ENCODE measurements around the gene SCIMP. TPM values are rescaled to one million over a fixed set of nuclear protein-coding genes. Genes with fewer than 3 reads are reported as not detected.

SCIMP gene
- total RNA-seq, 4 donors from 2014 or later = 0.27 to 1.8 (median 0.37) TPM

DNA sequence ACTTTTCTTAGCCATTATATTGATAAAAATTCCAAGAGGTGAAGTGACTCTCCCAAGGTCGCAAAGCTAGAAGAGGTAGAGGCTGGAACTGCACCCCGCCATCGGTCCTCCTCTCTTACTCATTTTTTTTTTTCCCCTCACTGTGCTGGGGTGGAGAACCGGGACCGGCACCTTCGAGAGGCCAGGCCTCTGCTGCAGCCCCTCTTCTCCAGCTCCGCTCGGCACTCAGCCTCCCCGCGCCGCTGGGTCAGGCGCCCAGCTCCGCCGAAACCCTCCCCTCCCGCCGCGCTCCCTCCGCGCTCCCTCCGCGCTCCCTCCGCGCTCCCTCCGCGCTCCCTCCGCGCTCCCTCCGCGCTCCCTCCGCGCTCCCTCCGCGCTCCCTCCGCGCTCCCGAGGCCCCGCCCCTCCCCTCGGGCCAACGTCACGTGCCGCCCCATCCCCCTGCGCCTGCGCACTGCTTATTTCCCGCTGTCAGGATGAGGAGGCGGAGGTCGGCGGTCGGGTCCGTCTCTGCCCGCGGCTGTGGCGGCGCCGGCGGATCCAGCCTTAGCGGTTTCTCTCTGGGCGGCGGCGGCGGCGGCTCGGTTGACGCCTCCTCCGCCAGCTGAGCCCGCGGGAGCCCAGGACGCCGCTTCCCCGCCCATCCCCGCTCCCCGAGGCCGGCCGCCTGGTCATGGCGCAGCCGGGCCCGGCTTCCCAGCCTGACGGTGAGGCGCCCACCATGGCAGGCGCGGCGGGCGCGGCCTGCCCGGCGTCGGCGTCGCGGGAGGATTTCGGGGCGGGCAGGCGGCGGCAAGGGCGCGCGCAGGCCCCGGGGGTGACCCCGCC is 47.4 kb upstream of the SCIMP start, which contains the start of gene RABEP1:
Gene RABEP1, plus strand, starts transcription at position 471 of the 828 bp plus-strand sequence. Its CDS starts 203 bp downstream, at position 674.
- TF ChIP-seq, protein P1, sequence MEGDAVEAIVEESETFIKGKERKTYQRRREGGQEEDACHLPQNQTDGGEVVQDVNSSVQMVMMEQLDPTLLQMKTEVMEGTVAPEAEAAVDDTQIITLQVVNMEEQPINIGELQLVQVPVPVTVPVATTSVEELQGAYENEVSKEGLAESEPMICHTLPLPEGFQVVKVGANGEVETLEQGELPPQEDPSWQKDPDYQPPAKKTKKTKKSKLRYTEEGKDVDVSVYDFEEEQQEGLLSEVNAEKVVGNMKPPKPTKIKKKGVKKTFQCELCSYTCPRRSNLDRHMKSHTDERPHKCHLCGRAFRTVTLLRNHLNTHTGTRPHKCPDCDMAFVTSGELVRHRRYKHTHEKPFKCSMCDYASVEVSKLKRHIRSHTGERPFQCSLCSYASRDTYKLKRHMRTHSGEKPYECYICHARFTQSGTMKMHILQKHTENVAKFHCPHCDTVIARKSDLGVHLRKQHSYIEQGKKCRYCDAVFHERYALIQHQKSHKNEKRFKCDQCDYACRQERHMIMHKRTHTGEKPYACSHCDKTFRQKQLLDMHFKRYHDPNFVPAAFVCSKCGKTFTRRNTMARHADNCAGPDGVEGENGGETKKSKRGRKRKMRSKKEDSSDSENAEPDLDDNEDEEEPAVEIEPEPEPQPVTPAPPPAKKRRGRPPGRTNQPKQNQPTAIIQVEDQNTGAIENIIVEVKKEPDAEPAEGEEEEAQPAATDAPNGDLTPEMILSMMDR (IDR thresholded peaks at IDR 0.05 in 4 of 5, conservative IDR thresholded peaks at IDR 0.05 in 1 of 5) = peak; percentile 7 to 53 (median 32)
- peak; percentile 96 to 97 for TF ChIP-seq POLR2A (IDR thresholded peaks at IDR 0.05)
- H3K36me3 ChIP-seq = no peaks in the 10 kb centered on the region

DNA sequence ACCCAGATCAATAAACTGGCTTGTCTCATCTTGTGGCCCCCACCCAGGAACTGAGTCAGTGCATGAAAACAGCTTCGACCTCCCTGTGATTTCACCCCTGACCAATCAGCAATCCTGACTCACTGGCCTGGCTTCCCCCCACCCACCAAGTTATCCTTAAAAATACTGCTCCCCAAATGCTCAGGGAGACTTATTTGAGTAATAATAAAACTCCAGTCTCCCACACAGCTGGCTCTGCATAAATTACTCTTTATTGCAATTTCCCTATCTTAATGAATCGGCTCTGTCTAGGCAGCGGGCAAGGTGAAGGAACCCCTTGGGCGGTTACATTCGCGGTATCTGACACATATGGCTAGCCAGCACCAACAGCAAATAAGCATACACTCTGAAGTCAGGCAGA is 37.7 kb upstream of the SCIMP start:
- no peaks in the 10 kb centered on the region for H3K27me3 ChIP-seq
- no peaks in the 10 kb centered on the region for H3K4me1 ChIP-seq
- no peaks in the 10 kb centered on the region for H3K36me3 ChIP-seq
- H3K9me3 ChIP-seq = no peaks in the 10 kb centered on the region
- intact Hi-C loops (cut with DNase I; ENCODE audit: low total_unique reads) (no loop called here), in situ Hi-C loops (cut with MboI; ENCODE audit: low sequenced_read_pairs in 4 of 4) (no loop called here)
- ATAC-seq = no peak
- no peak overlapping the region for H3K27ac ChIP-seq
- no peak overlapping the region for H3K4me3 ChIP-seq
- TF ChIP-seq, protein P1 (IDR thresholded peaks at IDR 0.05 in 4 of 5, conservative IDR thresholded peaks at IDR 0.05 in 1 of 5) = no peak
- no peak for TF ChIP-seq POLR2A (IDR thresholded peaks at IDR 0.05)
- no peak for DNase-seq

More for the DNA sequence above, 47.4 kb upstream of the SCIMP start, which contains the start of gene RABEP1:
- ATAC-seq = peak; percentile 90 to 91
- peak within 1 kb of the TSS; percentile 93 to 98 (median 97) for H3K27ac ChIP-seq
- H3K27me3 ChIP-seq = no peaks in the 10 kb centered on the region
- in situ Hi-C loops (cut with MboI; ENCODE audit: low sequenced_read_pairs in 4 of 4) = no loop called here
- intact Hi-C loops (cut with DNase I; ENCODE audit: low total_unique reads) = loop anchor here (5.0 kb wide), 2 partner anchors 90 kb away; partner anchors contain the start of gene ZNF594
- no peaks in the 10 kb centered on the region for H3K9me3 ChIP-seq
- H3K4me1 ChIP-seq = peaks cover 27 to 36% of the 10 kb centered on the region in 2 donors
- H3K4me3 ChIP-seq = peak within 1 kb of the TSS; percentile 72 to 82 (median 76)
- peak; percentile 85 to 88 for DNase-seq

DNA sequence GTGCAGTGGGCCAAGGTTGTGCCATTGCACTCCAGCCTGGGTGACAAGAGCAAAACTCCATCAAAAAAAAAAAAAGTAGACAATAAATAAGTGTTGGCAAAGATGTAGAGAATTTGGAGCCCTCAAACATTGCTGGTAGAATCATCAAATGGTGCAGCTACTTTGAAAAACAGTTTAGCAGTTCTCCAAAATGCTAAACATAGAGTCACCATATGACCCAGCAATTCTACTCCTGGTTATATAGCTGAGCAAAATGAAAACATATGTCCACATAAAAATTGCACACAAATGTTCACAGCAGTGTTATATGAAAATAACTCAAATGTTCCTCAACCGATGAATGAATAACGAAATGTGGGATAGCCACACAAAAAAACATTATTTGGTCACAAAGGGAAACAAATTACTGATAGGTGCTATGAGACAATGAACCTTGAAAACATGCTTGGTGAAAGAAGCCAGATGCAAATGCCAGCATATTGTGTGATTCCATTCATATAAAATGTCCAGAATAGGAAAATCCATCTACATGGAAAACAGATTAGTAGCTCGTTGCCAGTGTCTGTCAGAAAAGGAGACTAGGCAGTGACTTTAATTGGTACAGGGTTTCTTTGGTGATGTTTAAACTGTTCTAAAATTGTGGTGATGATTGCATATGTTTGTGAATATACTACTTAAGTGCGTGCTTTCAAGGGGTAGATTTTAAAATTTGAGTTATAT is 34.7 kb upstream of the SCIMP start:
- H3K27me3 ChIP-seq = no peaks in the 10 kb centered on the region
- H3K4me1 ChIP-seq = no peaks in the 10 kb centered on the region
- TF ChIP-seq POLR2A (IDR thresholded peaks at IDR 0.05) = no peak
- TF ChIP-seq, protein P1 (IDR thresholded peaks at IDR 0.05 in 4 of 5, conservative IDR thresholded peaks at IDR 0.05 in 1 of 5) = no peak
- H3K9me3 ChIP-seq = no peaks in the 10 kb centered on the region
- DNase-seq (no peak), ATAC-seq (no peak)
- H3K27ac ChIP-seq = no peak overlapping the region
- in situ Hi-C loops (cut with MboI; ENCODE audit: low sequenced_read_pairs in 4 of 4) (no loop called here), intact Hi-C loops (cut with DNase I; ENCODE audit: low total_unique reads) (no loop called here)
- no peak overlapping the region for H3K4me3 ChIP-seq
- no peaks in the 10 kb centered on the region for H3K36me3 ChIP-seq

DNA sequence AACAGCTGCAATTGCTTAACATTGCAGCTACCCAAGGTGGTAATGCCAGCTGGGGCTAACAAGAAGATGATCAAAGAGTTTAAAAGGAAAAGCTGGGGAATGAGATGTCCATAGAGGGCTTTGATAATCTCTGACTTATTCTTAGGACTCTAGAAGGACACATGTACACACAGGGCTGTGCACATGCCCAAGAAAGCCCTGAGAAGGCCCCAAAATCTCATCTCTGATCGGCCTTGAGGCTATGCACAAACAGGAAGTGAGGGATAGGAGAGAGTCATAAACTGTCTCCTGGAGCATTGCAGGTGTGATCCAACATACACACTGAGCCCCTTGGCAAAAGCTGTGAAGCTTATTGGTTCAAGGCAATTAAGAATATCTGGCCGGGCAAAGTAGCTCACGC is 30.2 kb upstream of the SCIMP start:
- Histone ChIP-seq H3K9me3 (no peaks in the 10 kb centered on the region), H3K36me3 (no peaks in the 10 kb centered on the region), H3K27me3 (no peaks in the 10 kb centered on the region), H3K4me1 (no peaks in the 10 kb centered on the region), H3K4me3 (no peak overlapping the region), H3K27ac (no peak overlapping the region)
- in situ Hi-C loops (cut with MboI; ENCODE audit: low sequenced_read_pairs in 4 of 4) (no loop called here), intact Hi-C loops (cut with DNase I; ENCODE audit: low total_unique reads) (no loop called here)
- no peak for DNase-seq
- no peak for ATAC-seq
- TF ChIP-seq, protein P1 (IDR thresholded peaks at IDR 0.05 in 4 of 5, conservative IDR thresholded peaks at IDR 0.05 in 1 of 5) = no peak
- no peak for TF ChIP-seq POLR2A (IDR thresholded peaks at IDR 0.05)

Data from gastrocnemius medialis (tissue), 4 donors.